Mesendoderm (in vitro differentiated cells): ENCODE measurements around the gene BRF1.
"Not testable (repeated sequence)": the region's sequence is repeated elsewhere in the genome, so short reads cannot be mapped to it uniquely, and the experiment has no call there.

Experiments used
- DNase-seq: peaks from one replicate; pipeline ENCODE4 v3.0.0; 2013
- H2AK5ac ChIP-seq: 2 replicates; pipeline ENCODE4 v1.6.1; 2013; ENCODE audit warnings: low read length, inconsistent platforms
- H2BK120ac ChIP-seq: 2 replicates; pipeline ENCODE4 v1.6.1; 2013; ENCODE audit warnings: low read depth, mild to moderate bottlenecking, low read length, moderate library complexity, mixed read lengths
- H2BK15ac ChIP-seq: replicated peaks from 2 replicates; pipeline ENCODE4 v1.6.1; 2013; ENCODE audit warnings: low read depth, mild to moderate bottlenecking, moderate library complexity
- H2BK5ac ChIP-seq: 2 replicates; pipeline ENCODE4 v1.6.1; 2013; ENCODE audit warnings: low read length, inconsistent platforms
- H3K18ac ChIP-seq: 2 replicates; pipeline ENCODE4 v1.6.1; 2013; ENCODE audit warnings: mild to moderate bottlenecking, low read length, mixed read lengths
- H3K23ac ChIP-seq: one replicate; pipeline ENCODE4 v1.6.1; 2013; ENCODE audit warnings: low read length
- H3K27ac ChIP-seq: 2 replicates; pipeline ENCODE4 v1.5.1; 2013; ENCODE audit warnings: low read depth, mild to moderate bottlenecking, inconsistent platforms, low read length, moderate library complexity
- H3K27me3 ChIP-seq: 2 replicates; pipeline ENCODE4 v1.6.1; 2013; ENCODE audit warnings: low read length, control low read depth, mild to moderate bottlenecking, inconsistent platforms; ENCODE audit not compliant: insufficient read depth, poor library complexity
- H3K36me3 ChIP-seq: 2 replicates; pipeline ENCODE4 v1.6.1; 2013; ENCODE audit warnings: low read length, inconsistent platforms; ENCODE audit not compliant: control insufficient read depth, insufficient read depth
- H3K4ac ChIP-seq: one replicate; pipeline ENCODE4 v1.6.1; 2013; ENCODE audit warnings: low read depth, mild to moderate bottlenecking, low read length, moderate library complexity
- H3K4me1 ChIP-seq: 2 replicates; pipeline ENCODE4 v1.6.1; 2013; ENCODE audit warnings: low read depth, low read length, inconsistent platforms; ENCODE audit not compliant: control insufficient read depth
- H3K4me2 ChIP-seq: 2 replicates; pipeline ENCODE4 v1.6.1; 2013; ENCODE audit warnings: low read length
- H3K4me3 ChIP-seq: 2 replicates; pipeline ENCODE4 v1.5.1; 2013; ENCODE audit warnings: mild to moderate bottlenecking, low read length
- H3K56ac ChIP-seq: one replicate; pipeline ENCODE4 v1.6.1; 2013; ENCODE audit warnings: low read length
- H3K79me1 ChIP-seq: 2 replicates; pipeline ENCODE4 v1.6.1; 2013; ENCODE audit warnings: low read length, inconsistent platforms
- H3K79me2 ChIP-seq: 2 replicates; pipeline ENCODE4 v1.6.1; 2013; ENCODE audit warnings: mild to moderate bottlenecking, low read length; ENCODE audit not compliant: control insufficient read depth, insufficient read depth
- H3K9ac ChIP-seq: 2 replicates; pipeline ENCODE4 v1.6.1; 2013; ENCODE audit warnings: low read length, inconsistent platforms
- H4K5ac ChIP-seq: one replicate; pipeline ENCODE4 v1.6.1; 2013; ENCODE audit warnings: low read length
- H4K8ac ChIP-seq: one replicate; pipeline ENCODE4 v1.6.1; 2013; ENCODE audit warnings: low read depth, mild to moderate bottlenecking, control low read depth, low read length, moderate library complexity
- WGBS: extraction: QIAGEN DNeasy Blood & Tissue Kit; methylation state at CpG from one replicate; pipeline ENCODE4 v1.1.7; 2013; ENCODE audit warnings: low lambda C conversion rate, missing lambda C conversion rate; ENCODE audit not compliant: insufficient coverage; ENCODE audit errors: extremely low coverage; 5-methylcytosine and 5-hydroxymethylcytosine counted together

Gene BRF1

GRCh38 chr14:105294142-105294597, 6.6 kb downstream of the BRF1 start:
- H3K23ac ChIP-seq, result no peak overlapping the region
- H3K9ac ChIP-seq, result no peak overlapping the region
- H3K4me2 ChIP-seq, result no peak overlapping the region
- no peak overlapping the region for H3K56ac ChIP-seq
- no peak overlapping the region for H2AK5ac ChIP-seq
- H3K79me1 ChIP-seq, result peaks cover 13% of the 10 kb centered on the region
- no peak overlapping the region for H3K27ac ChIP-seq
- H2BK15ac ChIP-seq, result no peak overlapping the region
- no peak overlapping the region for H4K5ac ChIP-seq
- no peaks in the 10 kb centered on the region for H3K4me1 ChIP-seq
- no peak overlapping the region for H2BK120ac ChIP-seq
- H2BK5ac ChIP-seq, result no peak overlapping the region
- H3K18ac ChIP-seq, result no peak overlapping the region
- no peak overlapping the region for H3K4ac ChIP-seq
- H4K8ac ChIP-seq, result no peak overlapping the region
- H3K27me3 ChIP-seq, result no peaks in the 10 kb centered on the region
- DNase-seq, result peak; percentile 23
- no peaks in the 10 kb centered on the region for H3K36me3 ChIP-seq
- H3K4me3 ChIP-seq, result no peak overlapping the region
- no CpG with 5 or more reads among the region's 15 CpGs for WGBS
- H3K79me2 ChIP-seq, result peaks cover 3% of the 10 kb centered on the region

DNA sequence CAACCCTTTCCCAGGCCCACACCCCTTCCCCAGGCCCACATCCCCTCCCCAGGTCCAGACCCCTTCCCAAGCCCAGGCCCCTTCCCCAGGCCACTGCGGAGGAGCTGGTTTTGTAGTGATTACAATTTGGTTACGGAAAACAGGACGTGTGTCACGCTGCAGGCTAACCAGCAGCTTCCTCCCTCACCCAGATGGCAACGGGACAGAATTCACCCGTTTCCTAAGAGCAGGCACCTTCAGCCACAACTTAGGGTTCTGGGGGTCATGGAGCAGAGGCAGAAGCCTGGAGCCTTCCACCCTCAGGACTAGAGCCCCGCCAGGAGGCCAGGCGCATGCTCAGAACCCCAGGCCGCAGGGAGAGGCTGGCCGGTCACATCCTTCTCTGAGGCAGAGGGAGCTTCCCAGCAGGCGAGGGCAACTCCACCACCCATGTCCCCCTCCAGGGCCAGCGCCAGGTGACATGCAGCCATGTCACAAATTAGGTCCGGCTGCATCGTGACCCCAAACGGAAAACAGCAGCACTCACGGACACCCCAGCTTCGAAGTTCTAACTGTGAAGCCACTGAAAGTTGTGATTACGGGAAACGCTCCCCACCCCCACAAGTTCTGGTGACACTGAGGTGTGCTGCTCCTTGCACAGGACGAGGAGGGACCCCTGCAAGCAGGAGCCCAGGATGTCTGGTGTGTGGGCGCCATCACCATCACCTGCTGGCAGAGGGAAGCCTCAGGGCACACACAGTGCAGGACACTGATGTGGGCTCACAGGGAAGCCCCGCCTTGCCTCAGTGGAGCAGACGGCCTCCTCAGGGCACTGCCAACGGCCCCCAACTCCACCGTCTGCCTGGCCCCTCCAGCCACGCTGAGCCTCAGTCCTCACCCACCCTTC, 7.7 kb downstream of the BRF1 start:
- Histone ChIP-seq H2BK120ac (no peak overlapping the region), H3K4me3 (no peak overlapping the region), H3K23ac (no peak overlapping the region), H4K8ac (no peak overlapping the region), H3K4ac (no peak overlapping the region), H4K5ac (no peak overlapping the region), H2AK5ac (no peak overlapping the region), H3K36me3 (no peaks in the 10 kb centered on the region), H2BK5ac (no peak overlapping the region), H2BK15ac (no peak overlapping the region), H3K9ac (no peak overlapping the region), H3K27me3 (no peaks in the 10 kb centered on the region), H3K4me1 (no peaks in the 10 kb centered on the region), H3K56ac (no peak overlapping the region), H3K79me1 (peaks cover 13% of the 10 kb centered on the region), H3K27ac (no peak overlapping the region), H3K18ac (no peak overlapping the region), H3K4me2 (no peak overlapping the region), H3K79me2 (peaks cover 3% of the 10 kb centered on the region)
- no CpG with 5 or more reads among the region's 26 CpGs for WGBS
- no peak for DNase-seq

DNA sequence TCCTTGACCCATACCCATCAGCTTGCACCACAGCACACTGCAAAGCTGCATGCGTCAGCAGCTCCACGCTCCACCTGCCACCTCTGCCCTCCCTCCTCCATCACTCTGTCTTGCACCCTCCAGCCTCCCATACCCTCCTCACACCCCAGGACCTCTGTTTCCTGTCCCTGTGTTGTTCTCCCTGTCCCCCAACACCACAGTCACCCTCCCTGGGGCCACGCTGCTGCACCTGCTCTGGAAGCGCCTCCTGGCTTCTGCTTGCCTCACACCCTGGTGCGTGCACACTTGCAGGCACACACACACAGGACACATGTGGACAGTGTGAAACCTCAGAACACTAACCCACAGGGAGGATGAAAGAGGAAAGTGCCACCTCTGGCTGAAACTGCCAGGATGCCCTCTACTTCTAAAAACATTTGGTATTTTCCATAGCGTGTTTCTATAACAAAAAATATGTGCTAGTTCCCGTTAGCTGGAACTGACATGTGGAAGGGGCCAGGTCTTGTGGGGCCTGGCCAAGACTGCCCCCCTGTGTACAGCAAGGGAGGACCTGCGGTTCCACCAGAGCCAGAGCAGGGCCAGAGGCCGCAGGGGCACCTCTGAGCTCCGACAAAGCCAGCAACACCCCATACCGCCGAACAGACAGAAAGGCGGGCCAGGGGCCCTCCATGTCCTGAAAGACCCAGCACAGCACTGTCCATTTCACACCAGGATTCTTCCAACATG, 10.0 kb downstream of the BRF1 start:
- H3K4me3 ChIP-seq, result no peak overlapping the region
- no peak for DNase-seq
- H3K79me2 ChIP-seq, result peaks cover 3% of the 10 kb centered on the region
- no peak overlapping the region for H3K56ac ChIP-seq
- no peak overlapping the region for H2BK5ac ChIP-seq
- no peaks in the 10 kb centered on the region for H3K27me3 ChIP-seq
- no peaks in the 10 kb centered on the region for H3K36me3 ChIP-seq
- no peak overlapping the region for H3K4me2 ChIP-seq
- H3K9ac ChIP-seq, result no peak overlapping the region
- no peak overlapping the region for H2AK5ac ChIP-seq
- H3K79me1 ChIP-seq, result peaks cover 13% of the 10 kb centered on the region
- no peak overlapping the region for H3K23ac ChIP-seq
- H3K27ac ChIP-seq, result no peak overlapping the region
- no peaks in the 10 kb centered on the region for H3K4me1 ChIP-seq
- no peak overlapping the region for H4K5ac ChIP-seq
- H3K4ac ChIP-seq, result no peak overlapping the region
- H2BK120ac ChIP-seq, result no peak overlapping the region
- H3K18ac ChIP-seq, result no peak overlapping the region
- WGBS, result no CpG with 5 or more reads among the region's 13 CpGs
- no peak overlapping the region for H2BK15ac ChIP-seq
- H4K8ac ChIP-seq, result no peak overlapping the region

- not testable (repeated sequence) for H3K4me3 ChIP-seq, H3K4me2 ChIP-seq, H3K56ac ChIP-seq, H2BK5ac ChIP-seq, H3K79me2 ChIP-seq, H2BK15ac ChIP-seq, H2AK5ac ChIP-seq, DNase-seq, H3K4ac ChIP-seq, H3K27me3 ChIP-seq, H3K36me3 ChIP-seq, H2BK120ac ChIP-seq, H3K18ac ChIP-seq, H4K5ac ChIP-seq, H3K79me1 ChIP-seq, H4K8ac ChIP-seq, H3K9ac ChIP-seq, H3K4me1 ChIP-seq, H3K23ac ChIP-seq, H3K27ac ChIP-seq
- WGBS, result no CpG with 5 or more reads among the region's 6 CpGs
Observed at GRCh38 chr14:105288936-105289335, 11.9 kb downstream of the BRF1 start.

GRCh38 chr14:105287249-105288102, 13.3 kb downstream of the BRF1 start:
- H3K79me2 ChIP-seq, result peaks cover 2% of the 10 kb centered on the region
- peak; percentile 29 for DNase-seq
- no peak overlapping the region for H2AK5ac ChIP-seq
- no peak overlapping the region for H3K23ac ChIP-seq
- peaks cover 4% of the 10 kb centered on the region for H3K79me1 ChIP-seq
- H3K27ac ChIP-seq, result no peak overlapping the region
- H3K4ac ChIP-seq, result no peak overlapping the region
- H4K8ac ChIP-seq, result no peak overlapping the region
- H3K56ac ChIP-seq, result no peak overlapping the region
- H3K4me3 ChIP-seq, result no peak overlapping the region
- H3K18ac ChIP-seq, result no peak overlapping the region
- H3K36me3 ChIP-seq, result no peaks in the 10 kb centered on the region
- H2BK15ac ChIP-seq, result no peak overlapping the region
- H4K5ac ChIP-seq, result no peak overlapping the region
- no peaks in the 10 kb centered on the region for H3K27me3 ChIP-seq
- no peak overlapping the region for H3K4me2 ChIP-seq
- no peak overlapping the region for H3K9ac ChIP-seq
- no peak overlapping the region for H2BK120ac ChIP-seq
- no peaks in the 10 kb centered on the region for H3K4me1 ChIP-seq
- no CpG with 5 or more reads among the region's 24 CpGs for WGBS
- H2BK5ac ChIP-seq, result no peak overlapping the region
